Smooth muscle cell (in vitro differentiated cells): ENCODE data around the gene PLEKHA5. TPM values are rescaled to one million over a fixed set of nuclear protein-coding genes. Genes with fewer than 3 reads are reported as not detected.

Experiments
- DNase-seq: peaks from one replicate; lab custom pipeline; 2025; ENCODE audit not compliant: unreplicated experiment; lab: John Stamatoyannopoulos, UW
- H2AFZ ChIP-seq: fragments of 200-600 bp; sonication (generic); 2 replicates; pipeline ENCODE4 v1.6.0; 2016; ENCODE audit warnings: antibody characterized with exemption, low read depth, mild to moderate bottlenecking
- H3F3A ChIP-seq: fragments of 200-600 bp; sonication (generic); 2 replicates; pipeline ENCODE4 v1.6.0; 2017; ENCODE audit warnings: antibody characterized with exemption, low read depth
- H3K27ac ChIP-seq: fragments of 200-600 bp; sonication (generic); 2 replicates; pipeline ENCODE4 v1.5.1; 2016; ENCODE audit warnings: low read depth, mild to moderate bottlenecking
- H3K27me3 ChIP-seq: fragments of 200-600 bp; sonication (generic); 2 replicates; pipeline ENCODE4 v1.6.1; 2016; ENCODE audit warnings: low read depth, mild to moderate bottlenecking
- H3K36me3 ChIP-seq: fragments of 200-600 bp; sonication (generic); 2 replicates; pipeline ENCODE4 v1.5.1; 2016; ENCODE audit warnings: low read depth
- H3K4me1 ChIP-seq: fragments of 200-600 bp; sonication (generic); 2 replicates; pipeline ENCODE4 v1.5.1; 2016; ENCODE audit warnings: low read depth
- H3K4me2 ChIP-seq: fragments of 200-600 bp; sonication (generic); 2 replicates; pipeline ENCODE4 v1.6.0; 2016; ENCODE audit warnings: mild to moderate bottlenecking
- H3K4me3 ChIP-seq: fragments of 200-600 bp; sonication (generic); 2 replicates; pipeline ENCODE4 v1.5.1; 2016; ENCODE audit warnings: mild to moderate bottlenecking
- H3K79me2 ChIP-seq: fragments of 200-600 bp; sonication (generic); 2 replicates; pipeline ENCODE4 v1.6.0; 2016; ENCODE audit warnings: low read depth, mild to moderate bottlenecking
- H3K9ac ChIP-seq: fragments of 200-600 bp; sonication (generic); 2 replicates; pipeline ENCODE4 v1.6.0; 2016; ENCODE audit warnings: low read depth
- H3K9me3 ChIP-seq: fragments of 200-600 bp; sonication (generic); replicated peaks from 2 replicates; pipeline ENCODE4 v1.5.1; 2016; ENCODE audit warnings: low read depth
- H4K20me1 ChIP-seq: fragments of 200-600 bp; sonication (generic); 2 replicates; pipeline ENCODE4 v1.6.0; 2016; ENCODE audit warnings: low read depth
- WGBS: methylation state at CpG from one replicate; pipeline ENCODE4 v1.1.7; 2016; ENCODE audit warnings: low lambda C conversion rate; 5-methylcytosine and 5-hydroxymethylcytosine counted together
- polyA plus RNA-seq: library from polyadenylated mRNA; unstranded; fragments of >200 nt; fragmentation: Nextera tagmentation; extraction: Ambion mirVana; gene quantifications from 2 replicates; pipeline ENCODE4 v1.2.1, GENCODE V29; 2016
- total RNA-seq: library from RNA; depleted of rRNA; stranded (reverse); fragments of >200 nt; gene quantifications from 2 replicates; pipeline ENCODE4 v1.2.3, GENCODE V29; 2014
- TF ChIP-seq, protein P1 (sequence below): fragments of 200-600 bp; sonication (generic); IDR thresholded peaks from 2 replicates; pipeline ENCODE4 v1.5.1; 2017; ENCODE audit warnings: borderline replicate concordance, mild to moderate bottlenecking, antibody characterized with exemption; ENCODE audit not compliant: insufficient read depth, poor library complexity, severe bottlenecking

Gene PLEKHA5
- total and polyA plus RNA-seq, 2 experiments from 2014 or later = 21.4 to 43.1 TPM

DNA sequence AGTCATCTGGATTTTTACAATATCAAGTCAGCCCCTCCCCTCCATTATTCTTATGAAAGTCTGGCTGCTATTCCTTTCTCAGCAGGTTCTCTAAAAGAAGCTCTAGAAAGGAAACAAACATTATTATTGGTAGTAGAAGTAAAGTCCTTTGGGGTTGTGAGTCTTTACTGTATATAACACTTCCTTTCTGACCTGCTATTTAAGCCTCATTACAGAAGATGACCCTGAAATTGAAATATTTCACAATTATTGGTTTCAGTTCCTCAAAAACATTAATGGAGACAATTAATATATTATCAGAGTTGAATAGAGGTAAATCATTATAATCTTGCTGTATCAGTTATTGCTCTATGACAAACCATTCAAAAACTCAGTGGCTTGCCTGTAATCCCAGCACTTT is 19.3 kb downstream of the PLEKHA5 start:
- Histone ChIP-seq H3K4me2 (no peak overlapping the region), H3K36me3 (no peaks in the 10 kb centered on the region), H3K79me2 (peaks cover 68% of the 10 kb centered on the region), H3K9me3 (no peaks in the 10 kb centered on the region), H4K20me1 (peaks cover 18% of the 10 kb centered on the region), H3K27me3 (no peaks in the 10 kb centered on the region), H3K27ac (peak overlapping the region; percentile 21), H2AFZ (no peak overlapping the region), H3K4me3 (no peak overlapping the region), H3K4me1 (peaks cover 7% of the 10 kb centered on the region), H3K9ac (no peak overlapping the region), H3F3A (no peaks in the 10 kb centered on the region)
- no peak for DNase-seq
- TF ChIP-seq, protein P1, sequence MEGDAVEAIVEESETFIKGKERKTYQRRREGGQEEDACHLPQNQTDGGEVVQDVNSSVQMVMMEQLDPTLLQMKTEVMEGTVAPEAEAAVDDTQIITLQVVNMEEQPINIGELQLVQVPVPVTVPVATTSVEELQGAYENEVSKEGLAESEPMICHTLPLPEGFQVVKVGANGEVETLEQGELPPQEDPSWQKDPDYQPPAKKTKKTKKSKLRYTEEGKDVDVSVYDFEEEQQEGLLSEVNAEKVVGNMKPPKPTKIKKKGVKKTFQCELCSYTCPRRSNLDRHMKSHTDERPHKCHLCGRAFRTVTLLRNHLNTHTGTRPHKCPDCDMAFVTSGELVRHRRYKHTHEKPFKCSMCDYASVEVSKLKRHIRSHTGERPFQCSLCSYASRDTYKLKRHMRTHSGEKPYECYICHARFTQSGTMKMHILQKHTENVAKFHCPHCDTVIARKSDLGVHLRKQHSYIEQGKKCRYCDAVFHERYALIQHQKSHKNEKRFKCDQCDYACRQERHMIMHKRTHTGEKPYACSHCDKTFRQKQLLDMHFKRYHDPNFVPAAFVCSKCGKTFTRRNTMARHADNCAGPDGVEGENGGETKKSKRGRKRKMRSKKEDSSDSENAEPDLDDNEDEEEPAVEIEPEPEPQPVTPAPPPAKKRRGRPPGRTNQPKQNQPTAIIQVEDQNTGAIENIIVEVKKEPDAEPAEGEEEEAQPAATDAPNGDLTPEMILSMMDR = no peak

DNA sequence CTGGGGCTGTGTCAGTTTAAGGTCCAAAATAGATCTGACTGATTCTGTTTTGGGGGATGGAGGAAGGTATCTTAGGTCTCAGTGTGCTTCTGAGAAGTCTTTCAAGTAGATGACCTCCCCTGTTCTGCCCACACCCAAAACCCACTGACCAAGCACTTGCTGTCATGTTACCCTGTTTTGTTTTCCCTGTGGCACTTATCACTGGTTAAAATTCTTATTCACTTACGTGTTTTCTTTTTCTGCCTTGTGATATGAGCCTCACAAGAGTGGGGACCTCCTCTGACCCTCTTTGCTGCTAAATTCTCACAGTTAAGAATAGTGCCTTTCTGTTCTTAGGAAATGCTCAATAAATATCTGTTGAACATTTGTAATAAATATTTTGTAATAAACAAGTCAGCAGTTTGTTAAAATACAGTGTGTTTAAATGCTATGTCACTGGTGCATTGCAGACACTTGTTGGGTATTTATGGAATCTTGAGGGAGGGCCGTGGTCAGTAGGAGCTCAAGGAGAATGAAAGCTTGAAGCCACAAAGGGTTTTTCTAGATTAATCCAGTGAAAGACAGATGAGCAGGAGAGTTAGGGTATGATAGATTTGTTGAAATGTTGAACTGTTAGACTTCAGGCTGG is 20.9 kb downstream of the PLEKHA5 start:
- TF ChIP-seq, protein P1 = no peak
- DNase-seq = no peak
- peaks cover 70% of the 10 kb centered on the region for H3K79me2 ChIP-seq

DNA sequence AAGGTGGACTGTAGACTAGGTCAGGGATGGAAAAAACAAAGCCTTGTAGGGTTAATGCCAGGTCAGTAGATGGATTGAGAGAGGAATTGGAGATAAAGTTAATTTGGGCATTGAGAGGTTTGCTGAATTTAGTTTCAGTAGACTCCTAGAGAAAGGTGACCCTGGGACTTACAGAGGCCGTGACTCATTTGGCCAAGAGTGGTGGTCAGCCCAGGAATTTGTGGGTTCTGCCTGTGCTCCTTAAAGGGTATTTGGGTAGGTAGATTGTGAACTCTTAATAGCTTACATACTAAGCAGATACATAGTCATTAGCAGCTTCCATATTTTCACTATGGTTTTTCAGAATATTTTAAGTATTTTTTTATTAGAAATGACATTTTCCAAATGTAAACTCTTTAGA is 21.8 kb downstream of the PLEKHA5 start:
- H3K27ac ChIP-seq = peak overlapping the region; percentile 75
- DNase-seq = no peak
- no peak overlapping the region for H3K9ac ChIP-seq
- TF ChIP-seq, protein P1 = no peak
- no peaks in the 10 kb centered on the region for H3K36me3 ChIP-seq
- H3K79me2 ChIP-seq = peaks cover 70% of the 10 kb centered on the region
- no peaks in the 10 kb centered on the region for H3K27me3 ChIP-seq
- H3F3A ChIP-seq = peaks cover 6% of the 10 kb centered on the region
- H3K4me2 ChIP-seq = peak overlapping the region; percentile 44
- 78% methylated on average over 1 of the region's 1 CpG for WGBS
- peaks cover 19% of the 10 kb centered on the region for H4K20me1 ChIP-seq
- H3K4me1 ChIP-seq = peaks cover 16% of the 10 kb centered on the region
- no peak overlapping the region for H2AFZ ChIP-seq
- H3K9me3 ChIP-seq = no peaks in the 10 kb centered on the region
- no peak overlapping the region for H3K4me3 ChIP-seq

More for the DNA sequence above, 20.9 kb downstream of the PLEKHA5 start:
- Histone ChIP-seq H3K4me3 (no peak overlapping the region), H3K4me2 (peak overlapping the region; percentile 44), H3F3A (peaks cover 6% of the 10 kb centered on the region), H3K4me1 (peaks cover 16% of the 10 kb centered on the region), H3K9me3 (no peaks in the 10 kb centered on the region), H2AFZ (no peak overlapping the region), H3K9ac (peak overlapping the region; percentile 14), H3K36me3 (no peaks in the 10 kb centered on the region), H3K27ac (peak overlapping the region; percentile 75), H3K27me3 (no peaks in the 10 kb centered on the region), H4K20me1 (peaks cover 19% of the 10 kb centered on the region)
- WGBS = 17% methylated on average over 2 of the region's 2 CpGs

DNA sequence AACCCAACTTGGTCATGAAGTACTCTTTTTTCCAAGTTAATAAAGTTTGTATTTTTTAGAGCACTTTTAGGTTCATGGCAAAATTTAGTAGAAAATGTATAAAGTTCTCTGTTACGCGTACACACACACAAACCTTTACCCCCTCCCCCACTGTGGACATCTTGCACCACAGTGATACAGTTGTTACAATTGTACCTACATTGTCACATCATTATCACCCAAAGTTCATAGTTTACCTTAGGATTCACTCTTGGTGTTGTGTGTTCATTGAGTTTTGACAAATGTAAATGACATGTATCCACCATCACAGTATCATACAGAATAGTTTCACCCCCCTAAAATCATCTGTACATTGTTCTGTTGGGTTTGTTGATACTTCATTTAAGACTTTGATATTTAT is 23.9 kb downstream of the PLEKHA5 start:
- Histone ChIP-seq H3F3A (peaks cover 6% of the 10 kb centered on the region), H3K36me3 (no peaks in the 10 kb centered on the region), H3K4me3 (no peak overlapping the region), H2AFZ (no peak overlapping the region), H3K4me1 (peaks cover 18% of the 10 kb centered on the region), H3K27ac (no peak overlapping the region), H3K4me2 (no peak overlapping the region), H3K79me2 (peaks cover 60% of the 10 kb centered on the region), H3K9ac (no peak overlapping the region), H3K27me3 (no peaks in the 10 kb centered on the region), H3K9me3 (no peaks in the 10 kb centered on the region), H4K20me1 (peaks cover 16% of the 10 kb centered on the region)
- WGBS = 46% methylated on average over 2 of the region's 2 CpGs
- TF ChIP-seq, protein P1 = no peak
- no peak for DNase-seq
